Ectodermal cell (in vitro differentiated cells): ENCODE results near the gene AMIGO1.
A peak's percentile ranks its signal among the peaks of the same experiment; 100 is the strongest.

Source experiments
- H3K27ac ChIP-seq: 2 replicates; pipeline ENCODE4 v1.7.0; 2013; ENCODE audit warnings: mild to moderate bottlenecking, low read depth, low read length; ENCODE audit not compliant: insufficient read depth, poor library complexity, severe bottlenecking
- H3K27me3 ChIP-seq: 2 replicates; pipeline ENCODE4 v1.7.0; 2013; ENCODE audit warnings: mild to moderate bottlenecking, low read length; ENCODE audit not compliant: insufficient read depth, control insufficient read depth, poor library complexity, severe bottlenecking
- H3K36me3 ChIP-seq: one replicate; pipeline ENCODE4 v1.7.0; 2013; ENCODE audit warnings: low read length; ENCODE audit not compliant: control insufficient read depth, insufficient read depth
- H3K4me1 ChIP-seq: one replicate; pipeline ENCODE4 v1.7.0; 2013; ENCODE audit warnings: low read length; ENCODE audit not compliant: control insufficient read depth, insufficient read depth
- H3K4me3 ChIP-seq: 2 replicates; pipeline ENCODE4 v1.7.0; 2013; ENCODE audit warnings: low read depth, low read length, control low read depth; ENCODE audit not compliant: insufficient read depth
- H3K9me3 ChIP-seq: 2 replicates; pipeline ENCODE4 v1.7.0; 2013; ENCODE audit warnings: mild to moderate bottlenecking, low read length, moderate library complexity; ENCODE audit not compliant: control insufficient read depth
- WGBS, 2 experiments: methylation state at CpG; one replicate each; pipeline ENCODE4 v1.1.7; 2013; ENCODE audit warnings: missing lambda C conversion rate in 2 of 2; 5-methylcytosine and 5-hydroxymethylcytosine counted together

Gene AMIGO1

GRCh38 chr1:109501644-109502363, 7.7 kb downstream of the AMIGO1 start:
- Histone ChIP-seq H3K27me3 (no peaks in the 10 kb centered on the region), H3K36me3 (no peaks in the 10 kb centered on the region), H3K4me3 (no peak overlapping the region), H3K9me3 (no peaks in the 10 kb centered on the region), H3K27ac (no peak overlapping the region), H3K4me1 (peaks cover 14% of the 10 kb centered on the region)
- WGBS, 2 experiments = 84% methylated on average over 5 of the region's 5 CpGs

GRCh38 chr1:109500941-109501381, 8.6 kb downstream of the AMIGO1 start:
- no peaks in the 10 kb centered on the region for H3K9me3 ChIP-seq
- H3K36me3 ChIP-seq = no peaks in the 10 kb centered on the region
- H3K27ac ChIP-seq = no peak overlapping the region
- H3K4me1 ChIP-seq = peaks cover 14% of the 10 kb centered on the region
- 73 to 75% methylated on average over 5 of the region's 5 CpGs for WGBS, 2 experiments
- H3K4me3 ChIP-seq = no peak overlapping the region
- no peaks in the 10 kb centered on the region for H3K27me3 ChIP-seq

- Histone ChIP-seq H3K27ac (no peak overlapping the region), H3K27me3 (no peaks in the 10 kb centered on the region), H3K4me1 (peaks cover 14% of the 10 kb centered on the region), H3K36me3 (no peaks in the 10 kb centered on the region), H3K9me3 (no peaks in the 10 kb centered on the region), H3K4me3 (no peak overlapping the region)
- 73 to 85% methylated on average over 4 of the region's 4 CpGs for WGBS, 2 experiments
Observed at GRCh38 chr1:109499661-109500536, 9.6 kb downstream of the AMIGO1 start.

DNA sequence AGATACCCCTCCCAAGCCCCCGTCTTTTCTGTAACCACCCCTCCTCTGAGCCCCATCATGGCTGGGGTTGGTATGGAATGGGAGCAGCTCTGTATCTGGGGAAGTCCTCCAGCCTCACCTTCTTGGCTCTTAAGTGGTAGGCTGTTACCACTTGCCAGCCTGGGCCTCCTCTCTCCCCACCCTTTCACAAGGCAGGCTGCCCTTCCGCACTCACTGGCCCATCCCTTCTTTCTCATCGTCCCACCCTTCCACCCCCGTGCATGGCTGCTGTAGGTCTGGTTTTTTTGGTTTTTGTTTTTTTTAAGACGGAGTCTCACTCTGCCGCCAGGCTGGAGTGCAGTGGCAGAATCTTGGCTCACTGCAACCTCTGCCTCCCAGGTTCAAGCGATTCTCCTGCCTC, 10.4 kb downstream of the AMIGO1 start:
- WGBS, 2 experiments = 84 to 89% methylated on average over 7 of the region's 7 CpGs
- H3K27ac ChIP-seq = no peak overlapping the region

DNA sequence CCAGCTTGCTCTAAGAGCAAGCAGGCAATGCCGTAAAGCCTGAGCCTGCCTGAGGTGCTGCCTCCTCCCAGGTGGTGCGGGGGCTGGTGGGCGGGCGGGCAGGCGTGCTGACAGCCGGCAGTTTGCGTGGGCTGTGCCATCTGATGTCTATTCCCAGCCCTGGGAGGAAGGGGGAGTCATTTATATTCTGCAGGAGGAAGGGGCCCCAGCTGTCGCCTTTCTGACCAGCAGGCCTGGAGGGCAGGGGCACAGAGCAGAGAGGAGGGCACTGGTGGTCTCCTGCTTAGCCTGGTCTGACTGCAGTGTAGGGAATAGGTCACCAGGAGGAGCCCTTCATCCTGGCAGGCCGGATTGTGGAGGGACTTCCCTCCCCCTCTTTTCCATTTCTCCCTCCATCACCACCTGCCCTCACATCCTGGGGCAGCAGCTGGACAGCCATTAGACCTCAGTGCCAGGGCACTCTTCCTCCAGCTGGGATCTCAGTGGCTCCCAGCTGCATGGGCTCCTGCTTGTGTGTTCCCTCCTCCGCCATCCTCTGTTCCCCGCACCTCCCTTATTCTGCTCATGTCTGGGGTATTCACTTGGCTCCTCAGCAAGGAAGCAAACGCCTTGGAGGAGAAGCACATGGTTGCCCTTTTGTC, 11.2 kb downstream of the AMIGO1 start:
- no peaks in the 10 kb centered on the region for H3K9me3 ChIP-seq
- H3K27ac ChIP-seq = peak overlapping the region; percentile 55
- H3K27me3 ChIP-seq = no peaks in the 10 kb centered on the region
- peaks cover 14% of the 10 kb centered on the region for H3K4me1 ChIP-seq
- H3K36me3 ChIP-seq = no peaks in the 10 kb centered on the region
- 56 to 58% methylated on average over 12 of the region's 12 CpGs for WGBS, 2 experiments
- no peak overlapping the region for H3K4me3 ChIP-seq

More for the DNA sequence above, 10.4 kb downstream of the AMIGO1 start:
- Histone ChIP-seq H3K9me3 (no peaks in the 10 kb centered on the region), H3K27me3 (no peaks in the 10 kb centered on the region), H3K4me3 (no peak overlapping the region), H3K36me3 (no peaks in the 10 kb centered on the region), H3K4me1 (peaks cover 14% of the 10 kb centered on the region)

- WGBS, 2 experiments = 51 to 59% methylated on average over 9 of the region's 9 CpGs
- Histone ChIP-seq H3K27ac (peak overlapping the region; percentile 16), H3K36me3 (no peaks in the 10 kb centered on the region)
Observed at GRCh38 chr1:109497449-109498160, 11.9 kb downstream of the AMIGO1 start.

GRCh38 chr1:109495738-109496137, 13.8 kb downstream of the AMIGO1 start:
- H3K4me1 ChIP-seq = peaks cover 14% of the 10 kb centered on the region
- no peak overlapping the region for H3K27ac ChIP-seq
- H3K36me3 ChIP-seq = peaks cover 4% of the 10 kb centered on the region
- no peaks in the 10 kb centered on the region for H3K9me3 ChIP-seq
- no peaks in the 10 kb centered on the region for H3K27me3 ChIP-seq
- H3K4me3 ChIP-seq = no peak overlapping the region
- 94% methylated on average over 7 of the region's 7 CpGs for WGBS, 2 experiments

More at GRCh38 chr1:109497449-109498160, 11.9 kb downstream of the AMIGO1 start:
- Histone ChIP-seq H3K4me1 (peaks cover 14% of the 10 kb centered on the region), H3K4me3 (no peak overlapping the region), H3K27me3 (no peaks in the 10 kb centered on the region), H3K9me3 (no peaks in the 10 kb centered on the region)

GRCh38 chr1:109493805-109494539, 15.6 kb downstream of the AMIGO1 start, which contains the start of gene CYB561D1:
CYB561D1 (plus strand) TSS chr1:109494094; CDS start chr1:109494140, 46 bp downstream.
- 1% methylated on average over 44 of the region's 44 CpGs for WGBS, 2 experiments
- peak within 1 kb of the TSS; percentile 72 for H3K4me3 ChIP-seq
- no peak within 1 kb of the TSS for H3K27ac ChIP-seq
- H3K36me3 ChIP-seq = peaks cover 4% of the 10 kb centered on the region
- H3K4me1 ChIP-seq = peaks cover 12% of the 10 kb centered on the region
- no peaks in the 10 kb centered on the region for H3K27me3 ChIP-seq
- no peaks in the 10 kb centered on the region for H3K9me3 ChIP-seq

- Histone ChIP-seq H3K4me3 (no peak overlapping the region), H3K27me3 (no peaks in the 10 kb centered on the region), H3K4me1 (peaks cover 10% of the 10 kb centered on the region), H3K27ac (no peak overlapping the region), H3K9me3 (no peaks in the 10 kb centered on the region), H3K36me3 (peaks cover 4% of the 10 kb centered on the region)
- WGBS, 2 experiments = 88 to 92% methylated on average over 4 of the region's 4 CpGs
Observed at GRCh38 chr1:109493227-109493626, 16.3 kb downstream of the AMIGO1 start.
